K562 (cell line): ENCODE measurements around the gene ZNF358. TPM values are rescaled to one million over a fixed set of nuclear protein-coding genes. Genes with fewer than 3 reads are reported as not detected.

Experiments used
- HMGN3 ChIP-seq: IDR thresholded peaks from 2 replicates; pipeline ENCODE4 v1.6.1; 2011; ENCODE audit warnings: borderline replicate concordance, low read depth, mild to moderate bottlenecking, mixed read lengths, low read length; ENCODE audit not compliant: insufficient read length; ENCODE audit errors: extremely low read depth
- MAZ ChIP-seq, 2 experiments: fragments of 450-650 bp in 1 of 2; sonication (generic) in 1 of 2; formaldehyde crosslinking; IDR thresholded peaks in 1 of 2; conservative IDR thresholded peaks in 1 of 2; 2 replicates each; pipeline versions ENCODE4 v1.4.0 to v1.5.0; 2020; ENCODE audit warnings: mild to moderate bottlenecking in 1 of 2, missing genetic modification reagents in 1 of 2
- NRF1 ChIP-seq, 2 experiments: fragments of 450-650 bp; IDR thresholded peaks in 1 of 2; conservative IDR thresholded peaks in 1 of 2; 2 replicates each; pipeline ENCODE4 v1.6.1; 2014; ENCODE audit warnings: mild to moderate bottlenecking in 2 of 2
- PHF20 ChIP-seq: fragments of 450-650 bp; IDR thresholded peaks from 2 replicates; pipeline ENCODE4 v1.6.1; 2018; ENCODE audit not compliant: partially characterized antibody
- POLR2G ChIP-seq: fragments of 200-400 bp; formaldehyde crosslinking; IDR thresholded peaks from 2 replicates; pipeline ENCODE4 v1.6.1; 2017; ENCODE audit warnings: low read depth, mild to moderate bottlenecking, antibody characterized with exemption, low read length, moderate library complexity
- REST ChIP-seq, 2 experiments: fragments of 450-650 bp; formaldehyde crosslinking in 1 of 2; IDR thresholded peaks; 2 replicates each; pipeline versions ENCODE4 v1.4.0 to v1.6.1; 2014 to 2020; ENCODE audit warnings: mild to moderate bottlenecking in 2 of 2, borderline replicate concordance in 1 of 2, low read depth in 1 of 2
- SAFB ChIP-seq: fragments of 200-400 bp; formaldehyde crosslinking; IDR thresholded peaks from 2 replicates; pipeline ENCODE4 v1.6.1; 2017; ENCODE audit warnings: low read depth, low read length, borderline replicate concordance
- SIX5 ChIP-seq, 2 experiments: IDR thresholded peaks; 2 replicates each; pipeline ENCODE4 v1.6.1; 2011; ENCODE audit warnings: low read length in 2 of 2, borderline replicate concordance in 1 of 2, low read depth in 1 of 2, mild to moderate bottlenecking in 1 of 2, moderate library complexity in 1 of 2; ENCODE audit not compliant: insufficient read depth in 1 of 2
- TFAP4 ChIP-seq: sonication (generic); formaldehyde crosslinking; IDR thresholded peaks from 2 replicates; pipeline ENCODE4 v1.8.0; 2022; ENCODE audit warnings: missing genetic modification reagents, mild to moderate bottlenecking, moderate library complexity, borderline replicate concordance
- TSC22D4 ChIP-seq: fragments of 450-650 bp; IDR thresholded peaks from 2 replicates; pipeline ENCODE4 v1.6.1; 2016; ENCODE audit warnings: missing genetic modification characterization, missing biosample characterization, control low read depth
- ZBTB7A ChIP-seq: IDR thresholded peaks from 2 replicates; pipeline ENCODE4 v1.6.1; 2011; ENCODE audit warnings: low read depth, mild to moderate bottlenecking, low read length, moderate library complexity, borderline replicate concordance; ENCODE audit not compliant: control insufficient read depth
- polyA plus RNA-seq, 8 experiments: library from polyadenylated mRNA; depleted of rRNA in 4 of 8; stranded (reverse) in 5 of 8; unstranded in 3 of 8; fragments of >200 nt; fragmentation: Nextera tagmentation in 2 of 8; fragmentation: Illumina TruSeq in 1 of 8; extraction: Ambion mirVana in 2 of 8; extraction: Trizol in 1 of 8; gene quantifications; 2 replicates each; pipeline versions ENCODE4 v1.2.1 to v1.2.3, GENCODE V29; 2011 to 2014; ENCODE audit warnings: inconsistent platforms in 1 of 8, missing spikeins in 1 of 8
- total RNA-seq, 7 experiments: library from RNA; depleted of rRNA in 6 of 7; stranded (reverse); fragments of >200 nt in 6 of 7; fragmentation: Illumina TruSeq in 2 of 7; extraction: Trizol in 2 of 7; gene quantifications; 2 replicates each; pipeline versions ENCODE4 v1.2.1 to v1.2.3, GENCODE V29; 2011 to 2021; ENCODE audit warnings: low replicate concordance in 1 of 7
- TF ChIP-seq, protein P1 (sequence below), 3 experiments: fragments of 200-800 bp in 1 of 3; sonication (Bioruptor generic) in 1 of 3; sonication (generic) in 1 of 3; formaldehyde crosslinking in 1 of 3; IDR thresholded peaks; 2 replicates each; pipeline versions ENCODE4 v1.6.1 to v1.8.0; 2016 to 2022; ENCODE audit warnings: mild to moderate bottlenecking in 2 of 3, missing compliant biosample characterization in 2 of 3, missing genetic modification characterization in 2 of 3, missing genetic modification reagents in 1 of 3

The ZNF358 gene
- total and polyA plus RNA-seq, 9 of the 15 experiments (the other 6 are each of a cell fraction or from before 2014, with no cell fraction given) = 0.04 to 17.2 (median 4.9) TPM

GRCh38 chr19:7533925-7534480 lies 18.1 kb downstream of the ZNF358 start (continued):
- no peak for TF ChIP-seq REST (IDR thresholded peaks at IDR 0.05; ENCODE audit: borderline replicate concordance)
- no peak for TF ChIP-seq REST (CRISPR knock-in tag; IDR thresholded peaks at IDR 0.05; ENCODE audit: low read depth)
- TF ChIP-seq PHF20 = no peak
- TF ChIP-seq TSC22D4 (tag) = no peak
- TF ChIP-seq TFAP4 (CRISPR knock-in tag) = 0 out of 2 replicates have a peak, but pooled peaks have one; percentile 31
- TF ChIP-seq SIX5 (IDR thresholded peaks at IDR 0.05; ENCODE audit: borderline replicate concordance in 1 of 2, insufficient read depth in 1 of 2, low read depth in 1 of 2, low read length in 2 of 2) = peak; percentile 54 to 57; a peak in 3 of 4 replicates
- peak; percentile 45; the same call in 1 of the 2 replicates for TF ChIP-seq POLR2G
- no peak for TF ChIP-seq NRF1 (conservative IDR thresholded peaks at IDR 0.05 in 1 of 2, IDR thresholded peaks at IDR 0.05 in 1 of 2)
- peak; percentile 40 for TF ChIP-seq HMGN3
- no peak for TF ChIP-seq SAFB
- peak; percentile 44 to 78 for TF ChIP-seq MAZ (CRISPR knock-in tag; conservative IDR thresholded peaks at IDR 0.05 in 1 of 2, IDR thresholded peaks at IDR 0.05 in 1 of 2)
- TF ChIP-seq ZBTB7A = peak; percentile 68
- TF ChIP-seq, protein P1, sequence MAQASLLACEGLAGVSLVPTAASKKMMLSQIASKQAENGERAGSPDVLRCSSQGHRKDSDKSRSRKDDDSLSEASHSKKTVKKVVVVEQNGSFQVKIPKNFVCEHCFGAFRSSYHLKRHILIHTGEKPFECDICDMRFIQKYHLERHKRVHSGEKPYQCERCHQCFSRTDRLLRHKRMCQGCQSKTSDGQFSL (CRISPR knock-in tag; IDR thresholded peaks at IDR 0.05) = 0 out of 2 replicates have a peak, but pooled peaks have one; percentile 3
- TF ChIP-seq, protein P1 (tag; IDR thresholded peaks at IDR 0.05) = no peak
